Central memory CD4-positive, alpha-beta T cell (primary cell): Measurements from ENCODE around the gene PIK3C2G.

Source experiments
- DNase-seq: peaks from one replicate; pipeline ENCODE4 v3.0.0; 2022

PIK3C2G gene

DNA sequence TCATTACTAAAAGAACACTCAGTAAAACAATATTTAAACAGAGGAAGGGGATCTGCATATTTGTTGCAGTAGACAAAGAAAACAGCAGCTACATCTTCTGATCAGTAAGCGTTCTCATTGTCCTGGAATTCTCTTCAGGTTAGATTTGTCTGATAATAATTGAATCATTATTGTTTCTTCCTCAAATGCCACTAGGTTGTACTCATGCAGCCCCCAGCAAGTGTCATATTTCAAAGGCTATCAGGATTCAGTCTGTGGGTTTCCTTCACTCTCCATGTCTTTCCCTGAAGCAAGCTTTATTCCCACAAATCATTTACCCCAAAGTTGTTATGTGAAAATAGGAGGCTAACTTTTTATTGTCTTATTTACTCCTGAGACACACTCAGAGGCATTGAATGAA lies 14.7 kb downstream of the PIK3C2G start:
- no peak for DNase-seq

DNA sequence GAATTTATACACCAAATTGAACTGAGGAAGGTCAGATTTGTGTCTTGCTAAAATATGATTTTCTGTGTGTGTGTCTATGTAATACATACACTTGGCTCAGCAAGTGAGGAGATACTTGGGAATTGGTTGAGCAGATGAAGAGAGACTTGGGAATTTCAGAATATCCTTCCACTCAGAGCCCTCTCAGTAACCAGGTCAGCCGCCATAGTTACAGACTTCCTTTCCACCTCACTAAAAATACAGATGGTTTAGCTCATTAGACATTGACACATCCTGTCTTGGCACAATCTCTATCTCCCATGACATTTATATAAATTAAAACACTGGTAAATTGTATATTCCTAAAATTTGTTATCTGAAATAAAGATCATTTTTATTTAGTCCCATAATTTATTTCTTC lies 15.9 kb downstream of the PIK3C2G start:
- DNase-seq = no peak

DNA sequence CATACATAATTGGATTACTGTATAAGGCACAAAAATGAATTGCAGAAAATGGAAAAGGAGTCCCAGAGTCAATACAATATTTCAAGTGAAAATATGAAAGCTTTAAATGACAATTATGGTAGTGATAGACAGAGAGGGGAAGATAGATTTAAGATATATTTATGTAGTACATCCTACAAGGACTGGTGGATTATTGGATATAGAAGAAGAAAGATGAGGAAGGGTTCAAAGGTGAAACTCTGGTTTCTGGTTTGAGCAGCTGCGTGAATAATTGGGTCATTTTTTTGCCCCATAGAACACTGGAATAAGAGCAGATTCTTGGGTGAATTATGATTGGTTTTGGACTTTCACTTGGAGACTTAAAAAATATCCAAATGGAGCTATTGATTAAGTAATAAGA lies 19.4 kb downstream of the PIK3C2G start:
- DNase-seq = no peak

DNA sequence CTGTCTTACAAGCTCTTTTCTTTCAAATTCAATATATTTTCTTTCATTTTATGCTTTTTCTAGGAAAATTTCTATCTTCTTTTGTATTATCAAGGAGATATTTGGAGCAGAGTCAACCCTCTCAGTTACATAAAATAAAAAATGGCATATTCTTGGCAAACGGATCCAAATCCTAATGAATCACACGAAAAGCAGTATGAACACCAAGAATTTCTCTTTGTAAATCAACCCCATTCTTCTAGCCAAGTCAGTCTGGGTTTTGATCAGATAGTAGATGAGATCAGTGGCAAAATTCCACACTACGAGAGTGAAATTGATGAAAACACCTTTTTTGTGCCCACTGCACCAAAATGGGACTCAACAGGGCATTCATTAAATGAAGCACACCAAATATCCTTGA lies 20.6 kb downstream of the PIK3C2G start:
- DNase-seq = no peak

DNA sequence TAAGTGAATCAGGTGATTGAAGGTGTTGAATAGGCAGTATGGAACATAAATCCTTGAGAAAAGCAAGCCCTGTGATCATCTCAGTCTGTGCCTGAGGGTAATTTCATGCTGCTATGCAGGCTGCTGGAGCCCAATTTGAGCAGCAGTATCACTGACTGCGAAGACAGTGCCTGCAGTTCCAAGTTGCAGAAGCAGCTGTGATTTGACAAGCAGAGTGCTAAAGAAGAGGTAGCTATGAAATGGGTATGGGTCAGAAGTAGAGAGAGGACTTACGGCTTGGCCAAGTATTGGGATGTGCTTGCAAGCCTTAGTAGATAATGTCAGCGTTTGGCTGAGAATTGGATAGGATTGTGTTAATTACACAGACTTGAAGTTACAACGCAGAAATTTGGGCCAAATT lies 22.5 kb downstream of the PIK3C2G start:
- no peak for DNase-seq

DNA sequence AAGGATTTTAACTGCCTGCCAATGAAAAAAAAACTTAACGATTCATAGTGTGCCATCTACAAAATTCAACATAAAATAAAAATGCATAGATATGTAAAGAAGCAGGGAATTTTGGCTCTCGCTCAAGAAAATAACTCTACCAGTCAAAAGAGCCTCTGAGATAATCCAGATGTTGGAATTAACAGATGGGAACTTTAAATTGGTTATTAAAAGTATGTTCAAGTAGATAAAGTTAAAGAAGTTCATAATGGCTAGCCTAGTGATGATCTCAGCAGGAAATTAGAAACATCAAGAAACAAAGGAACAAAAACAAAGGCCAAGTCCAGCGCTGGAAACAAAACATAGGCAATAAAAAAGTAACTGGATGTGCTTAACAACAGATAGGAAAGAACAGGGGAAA lies 23.1 kb downstream of the PIK3C2G start:
- DNase-seq = no peak

DNA sequence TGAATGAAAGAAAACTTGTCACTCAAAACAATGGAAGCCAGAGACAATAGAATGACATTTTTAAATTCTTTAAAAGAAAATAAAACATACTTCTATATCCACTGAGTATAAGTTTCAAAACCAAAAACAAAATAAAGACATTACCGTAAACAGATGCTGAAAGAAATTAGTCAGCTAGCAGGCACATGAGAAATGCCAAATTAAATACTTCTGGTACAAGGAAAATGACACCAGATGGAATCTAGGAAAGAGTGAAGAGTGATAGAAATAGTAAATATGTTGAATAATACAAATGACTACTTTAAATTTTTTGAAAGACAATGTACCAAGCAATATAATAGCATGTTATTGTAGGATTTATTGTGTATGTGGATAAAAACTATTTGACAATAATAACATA lies 23.8 kb downstream of the PIK3C2G start:
- no peak for DNase-seq

DNA sequence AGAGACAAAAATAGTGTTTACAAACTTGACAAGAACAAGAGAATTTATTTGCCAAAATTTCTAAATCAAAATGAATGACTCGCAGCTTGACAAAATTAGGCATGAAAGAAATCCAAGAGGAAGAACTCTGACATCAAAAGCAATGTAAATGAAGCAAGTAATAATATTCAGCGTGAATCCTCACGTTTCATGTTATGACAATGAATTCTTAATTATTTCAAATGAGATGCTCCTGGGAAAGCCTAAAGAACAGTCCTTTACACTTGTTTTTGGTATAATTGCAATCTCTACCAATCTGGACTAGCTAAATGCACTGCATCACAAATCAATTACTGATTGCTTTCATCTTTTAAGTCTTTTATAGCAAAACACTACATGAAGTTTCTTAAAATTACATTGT lies 29.1 kb downstream of the PIK3C2G start:
- DNase-seq = no peak

DNA sequence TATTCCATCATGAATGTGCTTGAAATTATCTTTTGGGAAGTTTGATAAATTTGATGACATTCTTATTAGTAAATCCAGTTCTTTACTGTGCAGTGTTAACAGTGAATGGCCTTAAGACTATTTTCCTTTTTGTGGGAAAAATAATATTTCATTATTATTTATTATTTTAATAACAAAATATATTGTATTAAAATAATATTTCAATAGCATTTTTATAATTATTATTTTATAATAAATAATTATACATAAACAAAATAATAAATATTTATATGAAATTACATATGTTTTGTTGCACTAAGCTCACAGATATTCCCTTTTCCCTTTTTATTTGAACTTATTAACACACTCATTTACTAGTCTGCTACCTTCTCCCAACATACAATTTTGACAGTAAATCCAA lies 33.6 kb downstream of the PIK3C2G start:
- DNase-seq = no peak

DNA sequence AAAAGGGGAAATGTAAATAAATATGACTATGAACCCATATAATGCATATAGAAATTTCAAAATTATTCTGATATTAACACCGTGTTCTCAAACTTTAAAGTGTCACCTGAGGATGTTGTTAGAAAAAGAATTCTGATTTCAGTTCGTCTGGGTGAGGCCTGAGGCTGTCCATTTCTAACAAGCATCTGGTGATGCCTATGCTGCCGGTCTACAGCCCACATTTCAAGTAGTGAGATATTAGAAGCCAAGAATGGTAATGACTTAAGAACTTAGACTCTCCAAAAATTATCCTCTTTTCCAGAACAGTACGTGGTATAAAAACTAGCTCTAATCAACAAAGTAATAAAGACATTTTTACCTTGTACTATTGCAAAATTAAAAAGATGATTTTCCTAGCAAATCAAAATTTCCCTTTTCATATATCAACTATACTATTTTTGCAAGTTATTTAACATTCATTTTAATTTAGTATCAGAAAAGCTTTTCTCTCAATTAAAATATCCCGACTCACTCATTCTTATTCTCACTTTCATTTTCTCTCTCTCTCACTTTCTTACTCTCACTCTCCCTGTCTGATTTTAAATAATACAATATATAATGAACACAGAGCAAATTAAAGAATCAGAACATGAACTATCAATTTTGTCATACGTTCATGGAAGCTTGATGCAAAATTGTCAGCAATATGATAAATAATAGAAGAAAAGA lies 35.0 kb downstream of the PIK3C2G start:
- DNase-seq = no peak

DNA sequence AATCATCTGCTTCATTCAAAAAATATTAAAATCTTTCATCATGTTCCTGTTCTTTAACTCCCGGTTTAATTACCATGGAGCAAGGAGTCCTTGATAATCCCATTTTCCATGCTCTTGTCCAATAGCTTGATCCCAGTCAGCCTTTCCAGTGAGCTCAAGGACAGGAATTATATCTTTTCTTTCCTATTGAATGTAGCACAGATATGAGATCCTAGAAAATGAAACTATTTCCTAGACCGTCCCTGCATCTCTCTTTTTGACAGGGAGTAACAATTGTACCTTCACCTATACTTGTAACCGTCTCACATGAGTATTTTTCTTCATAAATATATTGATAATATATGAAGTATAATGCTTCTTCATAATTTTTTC lies 35.6 kb downstream of the PIK3C2G start:
- DNase-seq = no peak

DNA sequence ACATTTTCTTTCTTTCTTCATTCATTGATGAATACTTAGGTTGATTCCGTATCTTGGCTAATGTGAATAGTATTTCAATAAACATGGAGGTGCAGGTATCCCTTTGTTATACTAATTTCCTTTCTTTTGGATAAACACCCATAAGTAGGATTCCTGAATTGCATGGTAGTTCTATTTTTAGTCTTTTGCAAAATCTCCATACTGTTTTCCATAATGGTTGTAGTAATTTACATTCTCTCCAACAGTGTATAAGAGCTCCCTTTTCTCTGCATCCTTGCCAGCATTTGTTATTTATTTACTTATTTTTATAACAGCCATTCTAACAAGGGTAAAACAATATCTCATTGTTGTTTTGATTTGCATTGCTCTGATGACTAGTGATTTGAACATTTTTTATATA lies 36.6 kb downstream of the PIK3C2G start:
- DNase-seq = no peak

DNA sequence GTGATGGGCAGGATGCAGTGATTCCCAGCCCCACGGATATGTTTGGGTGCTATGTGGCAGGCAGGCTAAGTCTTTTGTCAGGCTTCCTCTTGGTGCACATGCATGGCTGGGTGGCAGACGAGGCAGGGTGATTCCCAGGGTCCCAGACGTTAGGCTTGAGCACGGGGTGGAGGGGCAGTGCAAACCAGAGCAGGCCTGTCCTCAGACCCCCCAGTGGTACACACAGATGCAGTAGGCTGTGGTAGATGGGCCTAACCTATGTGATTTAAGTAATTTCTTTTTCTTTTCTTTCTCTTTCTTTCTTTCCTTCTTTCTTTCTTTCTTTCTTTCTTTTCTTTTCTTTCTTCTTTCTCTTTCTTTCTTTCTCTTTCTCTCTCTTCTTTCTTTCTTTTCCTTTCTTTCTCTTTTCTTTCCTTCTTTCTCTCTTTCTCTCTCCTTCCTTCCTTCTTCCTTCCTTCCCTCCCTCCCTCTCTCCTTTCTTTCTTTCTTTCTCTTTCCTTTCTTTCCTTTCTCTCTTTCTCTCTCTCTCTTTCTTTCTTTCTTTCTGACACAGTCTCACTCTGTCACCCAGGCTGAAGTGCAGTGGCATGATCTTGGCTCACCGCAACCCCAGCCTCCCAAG lies 41.6 kb downstream of the PIK3C2G start:
- DNase-seq = no peak

DNA sequence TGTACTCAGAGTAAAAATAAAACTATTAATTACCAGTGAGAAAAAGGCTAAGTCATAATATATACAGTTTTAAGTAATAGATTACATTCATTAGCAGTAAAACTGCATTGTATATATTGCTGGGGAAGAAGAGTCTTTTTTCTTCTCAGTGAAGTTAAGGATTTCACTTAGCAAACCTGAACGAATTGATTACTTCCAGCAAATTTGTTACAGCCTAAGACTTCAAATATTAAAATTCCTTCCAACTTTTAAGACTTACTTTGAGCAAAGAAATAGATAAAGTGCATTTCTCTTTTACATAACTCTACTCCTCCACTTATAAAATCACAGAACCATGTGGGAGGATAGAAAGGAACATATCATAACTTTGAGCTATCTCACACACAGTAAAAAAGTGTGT lies 43.3 kb downstream of the PIK3C2G start:
- no peak for DNase-seq

DNA sequence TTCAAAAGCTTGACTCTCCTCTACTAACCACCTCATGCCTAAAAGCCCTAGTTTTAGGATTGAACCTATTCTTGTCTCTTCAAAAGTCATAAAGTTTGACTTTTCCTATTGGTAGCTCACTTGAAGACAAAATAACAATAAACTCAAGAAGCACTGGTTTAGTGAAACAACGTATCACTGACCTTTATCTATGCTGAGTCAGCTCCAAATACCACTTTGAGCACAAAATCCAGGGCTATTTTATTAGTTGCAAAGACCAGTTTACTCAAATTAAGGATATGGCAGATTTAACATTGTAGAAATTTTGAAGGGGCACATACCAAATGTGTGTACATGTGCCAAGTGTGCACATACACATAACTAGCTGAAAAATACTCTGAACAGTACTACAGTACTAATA lies 45.0 kb downstream of the PIK3C2G start:
- DNase-seq = no peak

DNA sequence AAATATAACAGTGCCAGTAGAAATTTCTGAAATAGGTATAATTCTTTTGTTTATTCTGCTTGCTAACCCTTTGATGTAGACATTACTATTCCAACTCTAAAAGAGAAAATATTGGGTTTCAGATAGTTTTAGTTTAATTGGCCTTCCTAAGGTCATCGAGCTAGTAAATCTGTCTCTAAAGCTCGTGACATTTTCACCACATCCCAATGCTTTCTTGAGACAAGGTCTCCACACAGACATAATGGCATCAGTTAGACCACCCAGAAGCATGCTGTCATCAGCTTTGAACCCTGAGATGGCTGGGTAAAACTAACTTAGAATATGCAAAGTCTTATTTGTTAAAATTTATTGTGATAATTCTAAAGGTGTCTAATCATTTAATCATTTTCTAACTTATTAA lies 52.0 kb downstream of the PIK3C2G start:
- DNase-seq = no peak

DNA sequence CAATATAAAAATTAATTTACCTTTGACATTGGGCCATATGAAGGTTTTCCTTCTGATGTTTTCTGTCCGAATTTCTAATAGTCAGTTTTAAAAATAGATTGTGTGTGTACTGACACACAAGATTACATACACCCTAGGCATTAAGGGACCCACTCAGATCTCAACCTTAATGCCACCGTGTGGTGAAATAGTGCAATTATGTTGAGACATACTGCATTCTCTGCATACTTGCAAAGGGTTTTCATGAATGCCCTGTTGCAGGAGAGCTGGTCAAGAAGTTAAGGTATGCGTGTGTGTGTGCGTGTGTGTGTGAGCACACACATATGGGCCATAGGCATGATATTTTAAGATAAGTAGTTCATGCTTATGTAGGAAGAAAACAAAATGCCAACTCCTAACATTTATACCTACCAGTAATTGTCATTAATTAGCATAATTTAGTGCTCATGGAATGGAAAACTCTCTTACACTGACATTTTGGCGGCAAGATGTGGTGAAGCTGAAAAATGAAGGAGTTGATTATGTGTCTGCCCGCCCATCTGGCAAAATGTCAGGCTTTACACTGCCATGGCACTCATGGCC lies 58.8 kb downstream of the PIK3C2G start:
- DNase-seq = no peak

DNA sequence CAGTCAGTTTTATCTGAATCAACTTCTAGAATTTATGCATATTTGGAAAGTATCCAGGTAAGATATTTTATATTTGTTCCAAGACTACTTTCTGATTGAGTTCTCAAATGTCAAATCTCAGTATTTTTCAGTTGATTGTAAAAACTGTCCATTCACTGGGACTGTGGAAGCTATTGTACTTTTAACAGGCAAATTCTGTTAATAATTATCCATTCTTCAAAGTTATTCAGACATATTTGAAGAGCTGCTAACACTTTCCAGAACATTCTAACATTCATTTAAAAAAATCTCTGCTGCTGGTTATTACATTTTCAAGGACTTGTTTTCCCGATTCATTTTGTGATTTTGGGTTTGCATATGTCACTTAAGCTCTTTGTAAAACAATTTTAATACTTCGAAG lies 59.7 kb downstream of the PIK3C2G start:
- DNase-seq = no peak

DNA sequence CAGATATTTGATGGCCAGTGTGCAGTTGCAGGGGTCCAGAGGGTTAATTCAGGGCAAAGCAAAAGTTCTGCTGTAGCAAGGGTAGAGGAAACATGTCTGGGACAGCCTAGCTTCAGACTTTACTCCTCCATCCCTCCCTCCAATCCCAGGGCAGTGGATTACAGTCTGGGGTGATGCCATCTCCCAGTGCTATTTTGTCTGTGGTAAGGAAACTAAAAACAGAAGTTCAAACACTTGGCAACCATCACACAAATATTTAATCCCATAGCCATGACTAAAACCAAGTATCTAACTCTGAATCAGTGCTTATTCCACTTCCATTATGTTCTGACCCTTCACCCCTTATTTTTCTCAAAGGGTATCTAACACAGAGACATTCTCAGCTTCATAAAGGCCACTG lies 61.8 kb downstream of the PIK3C2G start:
- DNase-seq = no peak

DNA sequence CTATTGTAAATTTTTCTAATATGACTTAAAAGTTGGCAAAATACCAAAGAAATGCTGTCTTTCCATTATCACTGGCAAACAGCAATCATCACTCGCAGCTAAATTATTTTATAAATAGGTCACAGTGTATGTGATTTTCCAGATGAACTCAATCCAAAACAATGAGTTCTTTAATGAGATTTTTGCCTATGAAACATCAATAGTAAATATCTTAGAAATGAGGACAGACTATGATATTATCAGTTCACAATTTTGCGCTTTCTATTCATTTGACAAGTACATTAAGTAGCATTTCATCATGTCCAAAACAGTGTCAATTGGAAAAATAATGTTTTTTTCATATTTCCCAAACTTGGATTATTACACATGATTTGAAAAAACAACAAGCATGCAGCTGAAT lies 65.7 kb downstream of the PIK3C2G start:
- no peak for DNase-seq

DNA sequence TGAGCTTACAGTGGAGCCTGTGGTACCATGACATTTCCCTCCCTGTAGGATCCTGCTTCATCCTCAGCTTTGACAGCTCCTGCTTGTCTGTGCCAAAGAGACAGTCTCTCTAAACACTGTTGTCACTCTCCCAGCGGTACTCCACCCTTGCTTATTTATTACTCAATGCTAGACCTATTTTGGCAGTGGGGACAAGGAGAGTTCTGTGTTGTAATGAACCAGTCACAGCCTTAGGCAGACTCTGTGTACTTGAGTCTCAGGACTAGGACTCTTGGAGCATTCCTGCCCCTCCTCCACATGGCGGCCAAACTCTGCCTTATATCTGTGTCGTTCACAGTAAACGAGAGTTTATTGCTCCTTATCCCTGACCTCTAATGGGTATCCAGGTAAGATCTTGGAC lies 70.9 kb downstream of the PIK3C2G start:
- no peak for DNase-seq

DNA sequence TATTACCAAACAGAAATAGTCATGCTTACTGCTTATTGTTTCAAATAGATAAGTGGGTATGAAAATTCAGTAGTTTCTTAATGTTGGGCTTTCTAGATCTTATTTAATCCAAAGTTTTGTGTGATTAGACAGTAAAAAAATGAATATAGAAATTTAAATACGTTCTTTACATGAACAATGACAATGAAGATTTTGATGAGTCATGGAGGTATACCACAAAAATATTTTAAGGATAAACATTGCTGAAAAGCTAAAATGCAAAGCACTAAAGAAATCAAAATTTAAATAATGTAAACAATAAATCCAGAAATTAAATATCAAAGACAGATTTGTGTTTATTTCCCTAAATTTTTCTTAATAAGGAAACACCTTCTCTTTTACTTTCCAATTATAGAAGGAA lies 78.3 kb downstream of the PIK3C2G start:
- no peak for DNase-seq

DNA sequence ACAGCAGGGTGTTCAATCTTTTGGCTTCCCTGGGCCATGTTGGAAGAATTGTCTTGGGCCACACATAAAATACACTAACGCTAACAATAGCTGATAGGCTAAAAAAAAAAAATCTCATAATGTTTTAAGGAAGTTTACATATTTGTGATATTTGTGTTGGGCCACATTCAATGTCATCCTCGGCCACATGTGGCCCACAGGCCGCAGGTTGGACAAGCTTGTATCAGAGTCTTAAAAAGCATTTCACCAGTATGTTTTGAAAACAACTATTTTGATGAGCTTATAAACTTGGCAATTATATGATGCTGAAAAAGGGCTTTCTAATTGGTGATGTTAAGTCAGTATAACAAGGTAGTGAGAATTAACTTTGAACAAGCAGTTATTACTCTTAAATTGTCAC lies 78.9 kb downstream of the PIK3C2G start:
- no peak for DNase-seq

DNA sequence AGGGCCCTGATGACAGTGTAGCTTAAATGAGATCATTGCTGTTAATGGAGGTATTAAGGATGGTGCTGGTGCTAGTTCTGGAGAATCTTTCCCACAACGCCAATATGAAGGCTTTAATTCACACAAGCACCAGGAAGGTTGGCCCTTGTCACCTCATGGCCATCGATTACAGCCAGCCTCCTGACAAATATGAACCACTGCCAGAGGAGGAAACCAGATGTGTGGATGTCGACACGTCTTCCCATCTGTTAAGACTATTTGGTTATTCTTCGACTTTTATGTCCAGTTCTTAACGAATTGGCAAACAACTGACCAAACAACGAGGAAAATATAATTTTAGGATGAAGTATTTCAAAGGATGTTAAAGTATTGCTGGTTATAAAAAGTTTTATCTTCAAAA lies 79.5 kb downstream of the PIK3C2G start:
- no peak for DNase-seq

DNA sequence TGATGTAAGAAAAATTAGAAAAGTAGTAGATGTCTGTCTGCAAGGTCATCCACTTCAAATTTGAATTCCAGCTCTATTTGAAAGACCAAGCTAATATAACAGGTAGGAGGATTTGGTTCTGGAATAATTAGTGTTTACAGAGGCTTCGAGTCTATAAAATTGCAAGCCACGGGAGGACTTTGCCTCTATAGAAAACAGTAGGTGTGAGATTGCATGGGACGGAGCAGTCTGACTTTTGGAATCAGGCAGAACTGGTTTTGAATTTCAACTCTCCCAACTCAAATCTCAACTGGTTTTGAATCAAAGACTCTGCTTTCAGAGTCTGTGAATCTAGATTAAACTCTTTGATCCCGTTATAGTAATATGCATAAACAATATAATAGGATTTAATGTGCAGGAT lies 82.4 kb downstream of the PIK3C2G start:
- no peak for DNase-seq
